Testis (tissue), 3 donors: ENCODE measurements around the gene CREB3L2. TPM values are rescaled to one million over a fixed set of nuclear protein-coding genes. Genes with fewer than 3 reads are reported as not detected.

ENCODE experiments used
- DNase-seq: peaks from one replicate; pipeline ENCODE4 v3.0.0-alpha.2; 2019
- H3K27ac ChIP-seq, 2 donors: fragments of 200-600 bp; sonication (generic); one replicate each; pipeline ENCODE4 v1.5.1; 2019
- H3K27me3 ChIP-seq: fragments of 200-600 bp; sonication (generic); one replicate; pipeline ENCODE4 v1.5.1; 2019
- H3K36me3 ChIP-seq: fragments of 200-600 bp; sonication (generic); one replicate; pipeline ENCODE4 v1.5.1; 2017; ENCODE audit warnings: low read depth; ENCODE audit errors: missing control alignments
- H3K4me1 ChIP-seq: fragments of 200-600 bp; sonication (generic); one replicate; pipeline ENCODE4 v1.5.1; 2019
- H3K4me3 ChIP-seq, 2 donors: fragments of 200-600 bp; sonication (generic); one replicate each; pipeline ENCODE4 v1.5.1; 2017 to 2019
- H3K9me3 ChIP-seq: fragments of 200-600 bp; sonication (generic); one replicate; pipeline ENCODE4 v1.5.1; 2017
- POLR2A ChIP-seq: fragments of 450-650 bp; IDR thresholded peaks from one replicate; pipeline ENCODE4 v1.6.1; 2017; ENCODE audit warnings: antibody characterized with exemption, mild to moderate bottlenecking, moderate library complexity
- WGBS, 2 donors: methylation state at CpG; one replicate each; pipeline ENCODE4 v1.1.5; 2018; 5-methylcytosine and 5-hydroxymethylcytosine counted together
- intact Hi-C: fragments of 100-400 bp; cut with DNase I; formaldehyde crosslinking; loops from one replicate; pipeline ENCODE4 v1.15.1; 2023; ENCODE audit warnings: low total_unique reads
- polyA plus RNA-seq: library from polyadenylated mRNA; stranded (reverse); fragments of 350-450 nt; fragmentation: Illumina TruSeq; extraction: RNeasy Lipid Tissue Mini Kit (QIAGEN cat#74804); gene quantifications from one replicate; pipeline ENCODE4 v1.2.3, GENCODE V29; 2014; ENCODE audit warnings: low read depth, low replicate concordance; ENCODE audit not compliant: insufficient read depth
- total RNA-seq, 2 donors: library from RNA; depleted of rRNA; stranded (reverse); fragments of >200 nt; gene quantifications; one replicate each; pipeline ENCODE4 v1.2.3, GENCODE V29; 2016
- TF ChIP-seq, protein P1 (sequence below), 3 experiments: fragments of 450-650 bp in 2 of 3; fragments of 200-600 bp in 1 of 3; sonication (generic) in 1 of 3; IDR thresholded peaks; one replicate each; pipeline ENCODE4 v1.5.1; 2016 to 2019; ENCODE audit warnings: antibody characterized with exemption in 3 of 3, mild to moderate bottlenecking in 2 of 3, moderate library complexity in 1 of 3

CREB3L2 gene
- total and polyA plus RNA-seq, 3 donors from 2014 or later: 22.0 to 23.9 (median 23.4) TPM

DNA sequence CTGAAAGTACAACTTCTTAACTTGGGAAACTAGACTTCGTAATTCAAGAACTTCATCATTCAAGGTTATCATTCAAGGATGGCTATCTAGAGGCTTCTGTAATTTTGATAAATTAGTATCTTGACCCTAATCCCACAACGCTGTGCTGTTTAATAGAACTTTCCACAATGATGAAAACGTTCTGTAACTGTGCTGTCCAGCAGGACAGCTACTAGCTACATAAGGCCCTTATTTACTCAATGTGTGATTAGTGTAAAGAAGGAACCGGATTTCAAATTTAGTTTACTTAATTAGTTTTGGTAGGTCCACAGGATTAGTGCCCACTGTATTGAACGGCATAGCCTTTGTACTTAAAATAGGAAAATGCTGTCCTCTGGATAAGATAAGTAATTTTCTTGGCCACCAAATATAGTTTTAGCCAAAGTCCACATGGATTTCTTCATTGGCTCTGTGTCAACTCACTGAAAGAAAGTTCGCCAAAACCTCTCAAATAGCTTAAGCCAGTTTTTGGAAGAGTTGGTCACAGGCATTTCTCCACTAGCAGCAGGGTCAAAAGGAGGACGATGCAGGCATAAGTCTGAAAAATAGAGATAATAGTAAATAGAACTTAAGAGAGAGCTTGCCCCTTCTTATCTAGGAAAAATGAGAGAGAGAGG is 172.4 kb downstream of the CREB3L2 start:
- Histone ChIP-seq H3K9me3 (no peaks in the 10 kb centered on the region), H3K36me3 (no peaks in the 10 kb centered on the region), H3K27me3 (no peaks in the 10 kb centered on the region), H3K4me3 (no peak overlapping the region), H3K27ac (no peak overlapping the region), H3K4me1 (no peaks in the 10 kb centered on the region)
- 53 to 57% methylated on average over 7 of the region's 7 CpGs for WGBS, 2 donors
- TF ChIP-seq, protein P1, sequence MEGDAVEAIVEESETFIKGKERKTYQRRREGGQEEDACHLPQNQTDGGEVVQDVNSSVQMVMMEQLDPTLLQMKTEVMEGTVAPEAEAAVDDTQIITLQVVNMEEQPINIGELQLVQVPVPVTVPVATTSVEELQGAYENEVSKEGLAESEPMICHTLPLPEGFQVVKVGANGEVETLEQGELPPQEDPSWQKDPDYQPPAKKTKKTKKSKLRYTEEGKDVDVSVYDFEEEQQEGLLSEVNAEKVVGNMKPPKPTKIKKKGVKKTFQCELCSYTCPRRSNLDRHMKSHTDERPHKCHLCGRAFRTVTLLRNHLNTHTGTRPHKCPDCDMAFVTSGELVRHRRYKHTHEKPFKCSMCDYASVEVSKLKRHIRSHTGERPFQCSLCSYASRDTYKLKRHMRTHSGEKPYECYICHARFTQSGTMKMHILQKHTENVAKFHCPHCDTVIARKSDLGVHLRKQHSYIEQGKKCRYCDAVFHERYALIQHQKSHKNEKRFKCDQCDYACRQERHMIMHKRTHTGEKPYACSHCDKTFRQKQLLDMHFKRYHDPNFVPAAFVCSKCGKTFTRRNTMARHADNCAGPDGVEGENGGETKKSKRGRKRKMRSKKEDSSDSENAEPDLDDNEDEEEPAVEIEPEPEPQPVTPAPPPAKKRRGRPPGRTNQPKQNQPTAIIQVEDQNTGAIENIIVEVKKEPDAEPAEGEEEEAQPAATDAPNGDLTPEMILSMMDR (IDR thresholded peaks at IDR 0.05): no peak
- TF ChIP-seq POLR2A: no peak
- intact Hi-C loops: no loop called here
- no peak for DNase-seq

DNA sequence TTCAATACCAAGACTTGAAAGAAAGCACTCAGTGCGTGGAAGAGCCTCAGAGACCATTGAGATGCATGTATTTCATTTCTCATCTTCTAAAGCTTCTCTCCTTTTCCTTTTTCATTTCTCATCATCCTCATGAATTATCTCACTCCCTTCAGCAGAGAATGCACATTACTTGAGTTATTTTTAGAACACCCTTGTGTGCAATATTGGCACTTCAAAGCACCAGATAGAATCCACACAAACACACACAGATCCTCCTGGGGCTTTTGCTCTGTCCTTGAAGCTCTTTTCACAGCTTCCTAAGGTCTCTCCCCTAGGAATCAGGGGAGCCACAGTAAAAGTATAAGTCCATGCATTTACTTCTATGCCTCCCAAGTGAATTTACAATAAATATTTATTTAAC is 173.4 kb downstream of the CREB3L2 start:
- DNase-seq: no peak
- no peak for TF ChIP-seq POLR2A
- TF ChIP-seq, protein P1 (IDR thresholded peaks at IDR 0.05): no peak
- no peaks in the 10 kb centered on the region for H3K36me3 ChIP-seq
- no peaks in the 10 kb centered on the region for H3K27me3 ChIP-seq
- intact Hi-C loops: no loop called here
- H3K27ac ChIP-seq: no peak overlapping the region
- WGBS, 2 donors: 94% methylated on average over 1 of the region's 1 CpG
- H3K4me1 ChIP-seq: no peaks in the 10 kb centered on the region
- H3K4me3 ChIP-seq: no peak overlapping the region
- no peaks in the 10 kb centered on the region for H3K9me3 ChIP-seq

DNA sequence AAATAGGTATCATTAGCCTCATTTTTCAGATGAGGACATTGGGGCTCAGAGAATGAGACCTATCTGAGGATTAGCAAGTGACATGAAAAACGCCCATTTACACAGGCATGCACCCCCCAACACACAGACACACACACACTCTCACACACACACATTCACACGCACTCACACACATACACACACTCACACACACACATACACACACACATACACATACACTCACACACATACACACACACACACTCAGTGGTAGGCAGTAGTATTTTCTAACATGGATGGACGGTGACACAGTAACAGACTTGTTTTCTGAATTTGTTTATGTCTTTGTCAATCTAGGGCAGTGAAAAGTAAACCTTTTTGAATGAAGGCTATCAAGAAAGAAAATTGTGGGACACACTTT is 176.4 kb downstream of the CREB3L2 start:
- H3K4me3 ChIP-seq: no peak overlapping the region
- H3K9me3 ChIP-seq: no peaks in the 10 kb centered on the region
- no peak overlapping the region for H3K27ac ChIP-seq
- WGBS, 2 donors: 93 to 95% methylated on average over 3 of the region's 3 CpGs
- H3K27me3 ChIP-seq: no peaks in the 10 kb centered on the region
- no peak for TF ChIP-seq POLR2A
- TF ChIP-seq, protein P1 (IDR thresholded peaks at IDR 0.05): no peak
- no peak for DNase-seq
- intact Hi-C loops: no loop called here
- H3K36me3 ChIP-seq: no peaks in the 10 kb centered on the region
- H3K4me1 ChIP-seq: peaks cover 5% of the 10 kb centered on the region

Other genes starting within 250 kb of the CREB3L2 start
- 1 to 10 TPM; 3.2 to 4.3 TPM for gene DGKI, start 155.1 kb downstream of the CREB3L2 start, total RNA-seq
- gene DGKI, start 155.1 kb downstream of the CREB3L2 start, polyA plus RNA-seq: 6.6 TPM
- gene AKR1D1, start 74.4 kb upstream of the CREB3L2 start, total RNA-seq: 1 to 10 TPM in 1 of 2 donors, under 1 TPM in 1; 0.87 to 1.3 TPM
- 6.9 TPM for gene AKR1D1, start 74.4 kb upstream of the CREB3L2 start, polyA plus RNA-seq